Medulla oblongata (tissue), 1 donor: ENCODE data around the gene PSTPIP1.
"Not testable (repeated sequence)": the region's sequence is repeated elsewhere in the genome, so short reads cannot be mapped to it uniquely, and the experiment has no call there.

Experiments
- DNase-seq: peaks from one replicate; pipeline ENCODE4 v3.0.0-alpha.2; 2015; ENCODE audit errors: extremely low spot score

Gene PSTPIP1

GRCh38 chr15:76994971-76995945 is at the start of gene PSTPIP1:
TSS of gene PSTPIP1 (plus strand) at chr15:76995126. CDS start at chr15:76995574, 448 bp downstream.
- peak; percentile 78 for DNase-seq

GRCh38 chr15:76945494-76946093 is 49.3 kb upstream of the PSTPIP1 start:
- no peak for DNase-seq

- no peak for DNase-seq
These were observed 47.5 kb upstream of the PSTPIP1 start for GRCh38 chr15:76947454-76947853.

GRCh38 chr15:76951220-76951619 is 43.7 kb upstream of the PSTPIP1 start:
- peak; percentile 44 for DNase-seq

- no peak for DNase-seq
These were observed 41.0 kb upstream of the PSTPIP1 start for GRCh38 chr15:76953913-76954312.

- peak; percentile 74 for DNase-seq
These were observed 40.2 kb upstream of the PSTPIP1 start for GRCh38 chr15:76954744-76955143.

GRCh38 chr15:76961268-76962011 is 33.5 kb upstream of the PSTPIP1 start:
- no peak for DNase-seq

- no peak for DNase-seq
These were observed 32.5 kb upstream of the PSTPIP1 start for GRCh38 chr15:76962337-76963013.

- DNase-seq: no peak
These were observed 31.3 kb upstream of the PSTPIP1 start for GRCh38 chr15:76963596-76963995.

GRCh38 chr15:76964157-76964556 is 30.8 kb upstream of the PSTPIP1 start:
- no peak for DNase-seq

GRCh38 chr15:76966051-76966450 is 28.9 kb upstream of the PSTPIP1 start:
- not testable (repeated sequence) for DNase-seq

- no peak for DNase-seq
These were observed 27.9 kb upstream of the PSTPIP1 start for GRCh38 chr15:76967067-76967466.

GRCh38 chr15:76968306-76968705 is 26.6 kb upstream of the PSTPIP1 start:
- no peak for DNase-seq

- DNase-seq: no peak
These were observed 22.3 kb upstream of the PSTPIP1 start for GRCh38 chr15:76972389-76973361.

- DNase-seq: peak; percentile 81
These were observed 21.6 kb upstream of the PSTPIP1 start for GRCh38 chr15:76973362-76973743.

GRCh38 chr15:76973906-76974305 is 21.0 kb upstream of the PSTPIP1 start:
- DNase-seq: no peak

GRCh38 chr15:76974456-76975036 is 20.4 kb upstream of the PSTPIP1 start:
- no peak for DNase-seq

- DNase-seq: no peak
These were observed 18.8 kb upstream of the PSTPIP1 start for GRCh38 chr15:76976141-76976540.

- no peak for DNase-seq
These were observed 18.2 kb upstream of the PSTPIP1 start for GRCh38 chr15:76976572-76977270.
